Keratinocyte (primary cell): ENCODE data around the gene HTR1E.
"Not testable (repeated sequence)": the region's sequence is repeated elsewhere in the genome, so short reads cannot be mapped to it uniquely, and the experiment has no call there.

Experiments
- CTCF ChIP-seq, 3 experiments: IDR thresholded peaks in 1 of 3; conservative IDR thresholded peaks in 1 of 3; optimal IDR thresholded peaks in 1 of 3; 2 replicates in 2 of 3; 3 replicates in 1 of 3; pipeline versions ENCODE3 to v1.5.1; 2011; ENCODE audit warnings: low read length in 3 of 3, mild to moderate bottlenecking in 3 of 3, moderate library complexity in 2 of 3, control low read depth in 1 of 3, inconsistent platforms in 1 of 3; ENCODE audit not compliant: insufficient read depth in 2 of 3; ENCODE audit errors: extremely low read depth in 1 of 3
- EZH2 ChIP-seq: IDR thresholded peaks from one replicate; pipeline ENCODE4 v1.6.1; 2012; ENCODE audit warnings: inconsistent platforms, mild to moderate bottlenecking, low read length, moderate library complexity

DNA sequence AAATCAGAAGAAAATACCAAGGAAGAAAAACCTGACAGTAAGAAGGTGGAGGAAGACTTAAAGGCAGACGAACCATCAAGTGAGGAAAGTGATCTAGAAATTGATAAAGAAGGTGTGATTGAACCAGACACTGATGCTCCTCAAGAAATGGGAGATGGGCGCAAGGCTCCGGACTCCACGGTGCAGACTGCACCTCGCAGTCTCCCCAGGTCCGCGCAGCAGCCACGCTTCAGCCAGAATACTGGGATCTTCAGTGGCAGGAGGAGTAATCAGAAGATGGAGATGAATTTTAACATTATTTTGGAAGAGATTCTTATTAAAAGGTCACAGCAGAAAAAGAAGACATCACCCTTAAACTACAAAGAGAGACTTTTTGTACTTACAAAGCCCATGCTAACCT lies 40.1 kb upstream of the HTR1E start:
- TF ChIP-seq EZH2; CTCF (optimal IDR thresholded peaks at IDR 0.05 in 1 of 3, IDR thresholded peaks at IDR 0.05 in 1 of 3, conservative IDR thresholded peaks at IDR 0.05 in 1 of 3; ENCODE audit: extremely low read depth in 1 of 3, insufficient read depth in 2 of 3, low read length in 3 of 3): not testable (repeated sequence)
